Activated B cell treated with CpG ODN at 0.5 μM for 24 hours (primary cell): Measurements from ENCODE around the gene RABL2B. TPM values are rescaled to one million over a fixed set of nuclear protein-coding genes. Genes with fewer than 3 reads are reported as not detected.

Experiments used
- ATAC-seq: fragments of 200-7000 bp; cut with Tn5 transposase; one replicate; pipeline ENCODE4 v1.10.0; 2021; ENCODE audit warnings: low read depth, mild to moderate bottlenecking, moderate library complexity
- CTCF ChIA-PET: fragments of 350-600 bp; sonication (Branson Sonifier 250); formaldehyde crosslinking; loops from one replicate; lab custom pipeline; 2021; ENCODE audit warnings: antibody characterized with exemption; lab: Charles Lee
- POLR2A ChIA-PET: fragments of 350-600 bp; sonication (Branson Sonifier 250); formaldehyde crosslinking; loops from one replicate; lab custom pipeline; 2021; ENCODE audit warnings: antibody characterized with exemption; lab: Charles Lee
- DNase-seq: peaks from one replicate; pipeline ENCODE4 v3.0.0; 2022
- H3K27ac Mint-ChIP-seq: one replicate; pipeline ENCODE4 v1.8.0; 2020; ENCODE audit warnings: mixed read lengths
- H3K27me3 Mint-ChIP-seq: one replicate; pipeline ENCODE4 v1.8.0; 2021; ENCODE audit warnings: mixed read lengths
- H3K36me3 Mint-ChIP-seq: one replicate; pipeline ENCODE4 v1.8.0; 2021; ENCODE audit warnings: low read depth, mixed read lengths
- H3K4me1 Mint-ChIP-seq: one replicate; pipeline ENCODE4 v1.8.0; 2021; ENCODE audit warnings: mixed read lengths
- H3K4me3 Mint-ChIP-seq: one replicate; pipeline ENCODE4 v1.8.0; 2020; ENCODE audit warnings: mild to moderate bottlenecking, mixed read lengths
- H3K9me3 Mint-ChIP-seq: one replicate; pipeline ENCODE4 v1.8.0; 2020; ENCODE audit warnings: mixed read lengths
- intact Hi-C: fragments of 100-400 bp; cut with micrococcal nuclease; formaldehyde crosslinking; loops from one replicate; pipeline ENCODE4 v1.15.1; 2024
- total RNA-seq: library from RNA; stranded (reverse); gene quantifications from 2 replicates; pipeline ENCODE4 v1.2.3, GENCODE V29; 2022
- TF ChIP-seq, protein P1 (sequence below): fragments of 200-600 bp; IDR thresholded peaks from one replicate; pipeline ENCODE4 v1.8.0; 2022; ENCODE audit warnings: antibody characterized with exemption, mild to moderate bottlenecking

Gene RABL2B
- total RNA-seq, 1 donor from 2014 or later: 62.5 TPM

DNA sequence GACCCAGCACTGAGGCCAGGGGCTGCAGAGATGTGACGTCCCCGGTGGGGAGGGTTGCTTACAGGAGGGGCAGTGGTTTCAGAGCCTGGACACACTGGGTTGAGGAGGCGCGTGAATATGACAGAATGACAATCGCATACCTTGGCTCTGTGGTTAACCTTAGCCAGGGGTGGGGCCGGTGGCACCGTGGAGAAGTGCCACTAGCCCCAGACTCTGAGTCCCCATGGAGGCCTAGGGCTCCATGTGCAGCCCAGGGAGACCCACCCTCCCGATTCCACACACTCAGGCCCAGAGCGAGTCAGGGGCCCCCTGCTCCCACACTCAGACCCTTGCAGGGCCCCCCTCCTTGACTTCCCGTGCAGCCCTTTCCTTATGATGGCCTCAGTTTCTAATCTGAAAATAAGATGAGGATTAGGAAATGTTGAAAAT is 49.1 kb downstream of the RABL2B start:
- H3K27me3 Mint-ChIP-seq: peaks cover 17% of the 10 kb centered on the region
- peaks cover 4% of the 10 kb centered on the region for H3K4me1 Mint-ChIP-seq
- ChIA-PET CTCF (no interaction called here), POLR2A (no interaction called here)
- H3K9me3 Mint-ChIP-seq: no peaks in the 10 kb centered on the region
- TF ChIP-seq, protein P1, sequence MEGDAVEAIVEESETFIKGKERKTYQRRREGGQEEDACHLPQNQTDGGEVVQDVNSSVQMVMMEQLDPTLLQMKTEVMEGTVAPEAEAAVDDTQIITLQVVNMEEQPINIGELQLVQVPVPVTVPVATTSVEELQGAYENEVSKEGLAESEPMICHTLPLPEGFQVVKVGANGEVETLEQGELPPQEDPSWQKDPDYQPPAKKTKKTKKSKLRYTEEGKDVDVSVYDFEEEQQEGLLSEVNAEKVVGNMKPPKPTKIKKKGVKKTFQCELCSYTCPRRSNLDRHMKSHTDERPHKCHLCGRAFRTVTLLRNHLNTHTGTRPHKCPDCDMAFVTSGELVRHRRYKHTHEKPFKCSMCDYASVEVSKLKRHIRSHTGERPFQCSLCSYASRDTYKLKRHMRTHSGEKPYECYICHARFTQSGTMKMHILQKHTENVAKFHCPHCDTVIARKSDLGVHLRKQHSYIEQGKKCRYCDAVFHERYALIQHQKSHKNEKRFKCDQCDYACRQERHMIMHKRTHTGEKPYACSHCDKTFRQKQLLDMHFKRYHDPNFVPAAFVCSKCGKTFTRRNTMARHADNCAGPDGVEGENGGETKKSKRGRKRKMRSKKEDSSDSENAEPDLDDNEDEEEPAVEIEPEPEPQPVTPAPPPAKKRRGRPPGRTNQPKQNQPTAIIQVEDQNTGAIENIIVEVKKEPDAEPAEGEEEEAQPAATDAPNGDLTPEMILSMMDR: no peak
- no peaks in the 10 kb centered on the region for H3K36me3 Mint-ChIP-seq
- ATAC-seq (no peak), DNase-seq (no peak)
- H3K4me3 Mint-ChIP-seq: no peak overlapping the region
- intact Hi-C loops: no loop called here
- H3K27ac Mint-ChIP-seq: no peak overlapping the region

DNA sequence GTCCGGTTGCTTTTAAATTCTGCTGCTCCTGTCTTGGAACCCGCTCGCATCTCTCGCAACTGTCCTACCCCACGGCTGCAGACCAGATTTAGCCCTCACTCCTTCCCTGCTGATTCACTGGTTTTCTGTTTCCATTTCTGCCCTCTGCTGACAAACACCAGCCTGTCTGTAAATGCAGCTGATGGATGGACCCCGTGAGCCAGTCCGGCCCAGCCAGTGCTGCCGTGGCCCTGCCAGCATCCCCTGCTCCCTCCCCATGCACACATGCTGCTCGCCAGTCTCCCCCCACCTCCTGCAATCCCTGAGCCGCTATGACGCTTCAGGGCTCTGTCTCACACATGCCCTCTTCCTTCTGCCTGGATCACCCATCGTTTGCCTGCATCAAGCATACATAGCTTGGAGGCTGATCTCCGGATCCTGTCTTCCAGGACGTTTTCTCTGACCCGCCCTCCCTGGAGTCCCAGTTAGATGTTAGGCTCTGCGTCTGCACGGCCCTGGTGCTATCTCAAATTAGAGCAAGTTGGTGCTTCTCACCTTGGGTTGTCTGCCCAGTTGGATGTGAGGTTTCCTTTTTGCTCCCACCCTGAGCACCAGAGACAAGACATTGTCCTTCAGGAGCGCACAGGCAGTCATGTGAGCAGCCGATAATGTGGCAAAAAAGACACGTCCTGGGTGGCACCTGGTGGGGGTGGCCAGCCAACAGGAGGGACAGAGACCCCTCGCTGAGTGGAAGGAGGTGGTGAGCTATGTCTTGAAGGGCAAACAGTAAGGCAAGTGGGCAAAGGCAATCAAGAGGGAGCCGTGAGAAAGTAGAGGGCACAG is 49.7 kb downstream of the RABL2B start:
- intact Hi-C loops: no loop called here
- Mint-ChIP-seq H3K4me1 (peaks cover 6% of the 10 kb centered on the region), H3K4me3 (no peak overlapping the region), H3K27me3 (peaks cover 12% of the 10 kb centered on the region), H3K36me3 (no peaks in the 10 kb centered on the region), H3K9me3 (no peaks in the 10 kb centered on the region), H3K27ac (no peak overlapping the region)
- DNase-seq (no peak), ATAC-seq (no peak)
- CTCF ChIA-PET: no interaction called here
- POLR2A ChIA-PET: no interaction called here
- TF ChIP-seq, protein P1: no peak

DNA sequence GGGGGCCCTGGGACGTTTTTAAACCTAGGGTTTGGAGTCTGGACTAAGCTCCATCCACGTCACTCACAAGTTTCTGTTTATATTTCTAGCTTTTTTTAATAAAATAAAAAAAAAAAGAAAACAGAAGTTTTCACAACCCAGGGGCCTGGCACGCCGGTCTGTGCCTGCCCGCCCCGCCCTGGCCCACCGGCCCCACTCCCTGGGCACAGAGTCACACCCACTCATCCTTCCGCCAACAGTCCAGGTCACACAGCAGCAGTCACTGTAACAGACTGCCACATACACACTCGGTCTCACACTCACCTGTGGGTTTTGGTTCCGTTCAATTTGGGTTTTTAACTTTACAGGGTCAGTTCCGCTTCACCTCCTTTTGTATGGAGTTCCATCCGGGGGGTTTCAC is 50.8 kb downstream of the RABL2B start:
- Mint-ChIP-seq H3K4me1 (peaks cover 6% of the 10 kb centered on the region), H3K27ac (no peak overlapping the region), H3K27me3 (peaks cover 9% of the 10 kb centered on the region), H3K4me3 (no peak overlapping the region), H3K36me3 (no peaks in the 10 kb centered on the region), H3K9me3 (no peaks in the 10 kb centered on the region)
- intact Hi-C loops: no loop called here
- ChIA-PET POLR2A (no interaction called here), CTCF (no interaction called here)
- DNase-seq (no peak), ATAC-seq (no peak)
- TF ChIP-seq, protein P1: no peak

DNA sequence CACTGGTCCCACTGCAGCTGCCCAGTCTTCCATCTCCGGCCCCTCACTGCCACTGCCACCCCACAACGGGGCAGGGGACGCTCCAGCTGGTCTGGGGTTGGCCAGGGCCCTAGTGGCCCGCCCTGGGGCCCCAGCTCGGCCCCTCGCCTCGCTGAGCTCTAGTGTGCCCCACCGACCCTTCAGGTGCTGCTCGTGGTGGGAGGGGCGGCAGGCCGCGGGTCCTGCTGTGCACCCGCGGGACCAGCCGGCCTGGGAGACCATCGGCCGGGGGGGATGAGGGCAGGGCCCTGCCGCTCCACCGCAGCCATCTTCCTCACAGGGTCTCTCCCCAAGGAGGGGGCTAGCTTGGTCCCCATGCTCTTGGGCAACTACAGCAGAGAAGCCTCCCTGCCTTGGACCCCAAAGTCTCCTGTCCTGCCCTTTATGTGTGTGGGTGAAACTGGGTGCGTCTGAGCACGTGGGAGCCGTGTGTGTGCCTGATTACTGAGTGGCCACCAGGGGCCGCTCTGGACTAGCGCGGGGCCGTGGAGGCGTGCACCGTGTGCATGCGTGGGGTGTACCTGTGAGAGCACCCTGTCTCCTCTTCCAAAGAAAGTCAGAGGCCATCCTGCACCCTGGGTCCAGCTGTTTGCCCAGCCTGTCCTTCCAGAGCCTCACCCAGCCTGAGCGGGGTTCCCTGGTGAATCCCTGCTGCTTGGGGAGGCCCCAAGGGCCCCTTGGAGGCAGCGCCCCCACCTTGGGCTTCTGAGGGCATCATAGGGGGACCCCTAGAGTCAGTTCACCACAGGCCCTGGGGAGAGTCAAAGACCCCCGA is 51.4 kb downstream of the RABL2B start:
- H3K9me3 Mint-ChIP-seq: no peaks in the 10 kb centered on the region
- peaks cover 9% of the 10 kb centered on the region for H3K27me3 Mint-ChIP-seq
- no peak overlapping the region for H3K27ac Mint-ChIP-seq
- H3K36me3 Mint-ChIP-seq: no peaks in the 10 kb centered on the region
- H3K4me3 Mint-ChIP-seq: no peak overlapping the region
- H3K4me1 Mint-ChIP-seq: peaks cover 6% of the 10 kb centered on the region
- DNase-seq (no peak), ATAC-seq (peak; percentile 50)
- intact Hi-C loops: no loop called here
- TF ChIP-seq, protein P1: no peak
- ChIA-PET CTCF (no interaction called here), POLR2A (no interaction called here)
